Activated naive CD4-positive, alpha-beta T cell treated with anti-CD3 and anti-CD28 coated beads, Interleukin-2, amount 10 ng/mL, durations not matched to agents 7 days and 5 days (primary cell): ENCODE results near the gene AHSG.

Experiments used
- CTCF ChIA-PET: fragments of 350-600 bp; sonication (Branson Sonifier 250); formaldehyde crosslinking; loops from one replicate; lab custom pipeline; 2021; ENCODE audit warnings: antibody characterized with exemption; lab: Charles Lee
- DNase-seq: peaks from one replicate; pipeline ENCODE4 v3.0.0-alpha.2; 2020
- H3K27ac Mint-ChIP-seq: one replicate; pipeline ENCODE4 v1.8.0; 2021; ENCODE audit warnings: mild to moderate bottlenecking, moderate library complexity, mixed read lengths
- H3K27me3 Mint-ChIP-seq: one replicate; pipeline ENCODE4 v1.8.0; 2021; ENCODE audit warnings: mild to moderate bottlenecking, mixed read lengths
- H3K36me3 Mint-ChIP-seq: one replicate; pipeline ENCODE4 v1.8.0; 2021; ENCODE audit warnings: mixed read lengths
- H3K4me1 Mint-ChIP-seq: one replicate; pipeline ENCODE4 v1.8.0; 2021; ENCODE audit warnings: mixed read lengths
- H3K4me3 Mint-ChIP-seq: one replicate; pipeline ENCODE4 v1.8.0; 2021; ENCODE audit warnings: mild to moderate bottlenecking, moderate library complexity, mixed read lengths
- H3K9me3 Mint-ChIP-seq: one replicate; pipeline ENCODE4 v1.8.0; 2021; ENCODE audit warnings: mixed read lengths

Gene AHSG

GRCh38 chr3:186646841-186647240 lies 34.0 kb downstream of the AHSG start:
- no peaks in the 10 kb centered on the region for H3K36me3 Mint-ChIP-seq
- CTCF ChIA-PET, result interaction anchor here (0.7 kb wide), 1 partner anchor 174 kb away, joined by 3 read pairs; no protein-coding TSS in a partner anchor
- DNase-seq, result no peak
- H3K4me3 Mint-ChIP-seq, result no peak overlapping the region
- peaks cover 8% of the 10 kb centered on the region for H3K4me1 Mint-ChIP-seq
- no peaks in the 10 kb centered on the region for H3K9me3 Mint-ChIP-seq
- H3K27me3 Mint-ChIP-seq, result peaks cover 7% of the 10 kb centered on the region
- H3K27ac Mint-ChIP-seq, result no peak overlapping the region

- peaks cover 20% of the 10 kb centered on the region for H3K27me3 Mint-ChIP-seq
- H3K4me1 Mint-ChIP-seq, result peaks cover 3% of the 10 kb centered on the region
- H3K9me3 Mint-ChIP-seq, result no peaks in the 10 kb centered on the region
- H3K27ac Mint-ChIP-seq, result no peak overlapping the region
- no peaks in the 10 kb centered on the region for H3K36me3 Mint-ChIP-seq
- H3K4me3 Mint-ChIP-seq, result no peak overlapping the region
- CTCF ChIA-PET, result no interaction called here
- DNase-seq, result no peak
These were observed 36.0 kb downstream of the AHSG start for GRCh38 chr3:186648851-186649250.

- Mint-ChIP-seq H3K9me3 (no peaks in the 10 kb centered on the region), H3K4me1 (no peaks in the 10 kb centered on the region), H3K27me3 (peaks cover 24% of the 10 kb centered on the region), H3K36me3 (no peaks in the 10 kb centered on the region), H3K4me3 (no peak overlapping the region), H3K27ac (no peak overlapping the region)
- CTCF ChIA-PET, result interaction anchor here (1.3 kb wide), 1 partner anchor 11 kb away, joined by 3 read pairs; no protein-coding TSS in a partner anchor
- no peak for DNase-seq
These were observed 38.9 kb downstream of the AHSG start for GRCh38 chr3:186651678-186652215.

GRCh38 chr3:186653080-186653707 lies 40.3 kb downstream of the AHSG start:
- H3K27ac Mint-ChIP-seq, result no peak overlapping the region
- no peaks in the 10 kb centered on the region for H3K9me3 Mint-ChIP-seq
- H3K36me3 Mint-ChIP-seq, result no peaks in the 10 kb centered on the region
- H3K4me1 Mint-ChIP-seq, result no peaks in the 10 kb centered on the region
- no peak for DNase-seq
- H3K27me3 Mint-ChIP-seq, result peaks cover 35% of the 10 kb centered on the region
- no peak overlapping the region for H3K4me3 Mint-ChIP-seq
- CTCF ChIA-PET, result no interaction called here

GRCh38 chr3:186653984-186654383 lies 41.1 kb downstream of the AHSG start:
- Mint-ChIP-seq H3K4me3 (no peak overlapping the region), H3K36me3 (no peaks in the 10 kb centered on the region), H3K9me3 (no peaks in the 10 kb centered on the region), H3K27ac (no peak overlapping the region), H3K4me1 (no peaks in the 10 kb centered on the region), H3K27me3 (peaks cover 41% of the 10 kb centered on the region)
- no peak for DNase-seq
- CTCF ChIA-PET, result interaction anchor here (1.2 kb wide), 1 partner anchor 36 kb away, joined by 5 read pairs; no protein-coding TSS in a partner anchor

GRCh38 chr3:186663361-186664118 lies 50.7 kb downstream of the AHSG start:
- H3K27me3 Mint-ChIP-seq, result peaks cover 26% of the 10 kb centered on the region
- peaks cover 4% of the 10 kb centered on the region for H3K4me1 Mint-ChIP-seq
- no peaks in the 10 kb centered on the region for H3K36me3 Mint-ChIP-seq
- no peak overlapping the region for H3K4me3 Mint-ChIP-seq
- no peak overlapping the region for H3K27ac Mint-ChIP-seq
- CTCF ChIA-PET, result no interaction called here
- DNase-seq, result no peak
- no peaks in the 10 kb centered on the region for H3K9me3 Mint-ChIP-seq

- CTCF ChIA-PET, result no interaction called here
- Mint-ChIP-seq H3K4me3 (no peak overlapping the region), H3K27me3 (peaks cover 22% of the 10 kb centered on the region), H3K27ac (no peak overlapping the region), H3K9me3 (no peaks in the 10 kb centered on the region), H3K36me3 (no peaks in the 10 kb centered on the region), H3K4me1 (peaks cover 7% of the 10 kb centered on the region)
- DNase-seq, result no peak
These were observed 51.2 kb downstream of the AHSG start for GRCh38 chr3:186664119-186664495.

- CTCF ChIA-PET, result no interaction called here
- Mint-ChIP-seq H3K27me3 (peaks cover 19% of the 10 kb centered on the region), H3K36me3 (no peaks in the 10 kb centered on the region), H3K27ac (no peak overlapping the region), H3K4me3 (no peak overlapping the region), H3K4me1 (peaks cover 11% of the 10 kb centered on the region), H3K9me3 (no peaks in the 10 kb centered on the region)
- no peak for DNase-seq
These were observed 51.6 kb downstream of the AHSG start for GRCh38 chr3:186664506-186664905.

- H3K4me3 Mint-ChIP-seq, result no peak within 1 kb of the TSS
- peaks cover 19% of the 10 kb centered on the region for H3K27me3 Mint-ChIP-seq
- no peaks in the 10 kb centered on the region for H3K9me3 Mint-ChIP-seq
- DNase-seq, result no peak
- H3K36me3 Mint-ChIP-seq, result no peaks in the 10 kb centered on the region
- peaks cover 19% of the 10 kb centered on the region for H3K4me1 Mint-ChIP-seq
- CTCF ChIA-PET, result no interaction called here
- no peak within 1 kb of the TSS for H3K27ac Mint-ChIP-seq
These were observed 52.8 kb downstream of the AHSG start, which contains the start of gene HRG for GRCh38 chr3:186665625-186666188. Gene HRG (plus strand): TSS chr3:186666014. CDS start chr3:186666032, 18 bp downstream.

GRCh38 chr3:186668426-186668825 lies 55.6 kb downstream of the AHSG start:
- Mint-ChIP-seq H3K27me3 (peaks cover 28% of the 10 kb centered on the region), H3K4me1 (peaks cover 19% of the 10 kb centered on the region), H3K27ac (no peak overlapping the region), H3K9me3 (no peaks in the 10 kb centered on the region), H3K4me3 (no peak overlapping the region), H3K36me3 (no peaks in the 10 kb centered on the region)
- CTCF ChIA-PET, result interaction anchor here (1.3 kb wide), 1 partner anchor 51 kb away, joined by 6 read pairs; no protein-coding TSS in a partner anchor
- DNase-seq, result no peak

GRCh38 chr3:186669378-186670084 lies 56.7 kb downstream of the AHSG start:
- H3K27ac Mint-ChIP-seq, result peak overlapping the region; percentile 0
- H3K9me3 Mint-ChIP-seq, result no peaks in the 10 kb centered on the region
- H3K4me1 Mint-ChIP-seq, result peaks cover 19% of the 10 kb centered on the region
- H3K4me3 Mint-ChIP-seq, result no peak overlapping the region
- CTCF ChIA-PET, result no interaction called here
- no peak for DNase-seq
- H3K36me3 Mint-ChIP-seq, result no peaks in the 10 kb centered on the region
- peaks cover 24% of the 10 kb centered on the region for H3K27me3 Mint-ChIP-seq

- Mint-ChIP-seq H3K36me3 (no peaks in the 10 kb centered on the region), H3K4me3 (no peak overlapping the region), H3K27me3 (peaks cover 24% of the 10 kb centered on the region), H3K4me1 (peaks cover 19% of the 10 kb centered on the region), H3K9me3 (no peaks in the 10 kb centered on the region), H3K27ac (no peak overlapping the region)
- no peak for DNase-seq
- CTCF ChIA-PET, result no interaction called here
These were observed 57.3 kb downstream of the AHSG start for GRCh38 chr3:186670155-186670554.
